ENCODE measurements around the gene CMTM8.

GRCh38 chr3:32305361-32305876, 66.9 kb downstream of the CMTM8 start:
- no peak for TF ChIP-seq CTCF (conservative IDR thresholded peaks at IDR 0.05; ENCODE audit: low read depth in 2 of 2)
- TF ChIP-seq, protein P1, sequence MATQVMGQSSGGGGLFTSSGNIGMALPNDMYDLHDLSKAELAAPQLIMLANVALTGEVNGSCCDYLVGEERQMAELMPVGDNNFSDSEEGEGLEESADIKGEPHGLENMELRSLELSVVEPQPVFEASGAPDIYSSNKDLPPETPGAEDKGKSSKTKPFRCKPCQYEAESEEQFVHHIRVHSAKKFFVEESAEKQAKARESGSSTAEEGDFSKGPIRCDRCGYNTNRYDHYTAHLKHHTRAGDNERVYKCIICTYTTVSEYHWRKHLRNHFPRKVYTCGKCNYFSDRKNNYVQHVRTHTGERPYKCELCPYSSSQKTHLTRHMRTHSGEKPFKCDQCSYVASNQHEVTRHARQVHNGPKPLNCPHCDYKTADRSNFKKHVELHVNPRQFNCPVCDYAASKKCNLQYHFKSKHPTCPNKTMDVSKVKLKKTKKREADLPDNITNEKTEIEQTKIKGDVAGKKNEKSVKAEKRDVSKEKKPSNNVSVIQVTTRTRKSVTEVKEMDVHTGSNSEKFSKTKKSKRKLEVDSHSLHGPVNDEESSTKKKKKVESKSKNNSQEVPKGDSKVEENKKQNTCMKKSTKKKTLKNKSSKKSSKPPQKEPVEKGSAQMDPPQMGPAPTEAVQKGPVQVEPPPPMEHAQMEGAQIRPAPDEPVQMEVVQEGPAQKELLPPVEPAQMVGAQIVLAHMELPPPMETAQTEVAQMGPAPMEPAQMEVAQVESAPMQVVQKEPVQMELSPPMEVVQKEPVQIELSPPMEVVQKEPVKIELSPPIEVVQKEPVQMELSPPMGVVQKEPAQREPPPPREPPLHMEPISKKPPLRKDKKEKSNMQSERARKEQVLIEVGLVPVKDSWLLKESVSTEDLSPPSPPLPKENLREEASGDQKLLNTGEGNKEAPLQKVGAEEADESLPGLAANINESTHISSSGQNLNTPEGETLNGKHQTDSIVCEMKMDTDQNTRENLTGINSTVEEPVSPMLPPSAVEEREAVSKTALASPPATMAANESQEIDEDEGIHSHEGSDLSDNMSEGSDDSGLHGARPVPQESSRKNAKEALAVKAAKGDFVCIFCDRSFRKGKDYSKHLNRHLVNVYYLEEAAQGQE (IDR thresholded peaks at IDR 0.05; ENCODE audit: unreplicated experiment), result no peak
- no peak for TF ChIP-seq EZH2 (IDR thresholded peaks at IDR 0.05; ENCODE audit: low read depth, unreplicated experiment)
- no peak for TF ChIP-seq POLR2AphosphoS5 (IDR thresholded peaks at IDR 0.05; ENCODE audit: low read depth)
- no peak for TF ChIP-seq EZH2phosphoT487 (IDR thresholded peaks at IDR 0.05; ENCODE audit: unreplicated experiment)
- no peak for TF ChIP-seq ETS1 (IDR thresholded peaks at IDR 0.05)
- no peak for TF ChIP-seq CREB1 (CRISPR knock-in tag; IDR thresholded peaks at IDR 0.05; ENCODE audit: low read depth)
- TF ChIP-seq ZNF331 (CRISPR knock-in tag; IDR thresholded peaks at IDR 0.05; ENCODE audit: low read depth), result no peak
- no peak for TF ChIP-seq NANOG (IDR thresholded peaks at IDR 0.05; ENCODE audit: borderline replicate concordance)
- TF ChIP-seq JUNB (IDR thresholded peaks at IDR 0.05; ENCODE audit: unreplicated experiment), result no peak
- TF ChIP-seq ZNF462 (CRISPR knock-in tag; IDR thresholded peaks at IDR 0.05), result no peak
- no peak for TF ChIP-seq STAT1 (IDR thresholded peaks at IDR 0.05; ENCODE audit: unreplicated experiment)
- no peak for TF ChIP-seq ZNF114 (CRISPR knock-in tag; IDR thresholded peaks at IDR 0.05)
